Left lung (tissue), 10 donors: ENCODE measurements around the gene NOG. TPM values are rescaled to one million over a fixed set of nuclear protein-coding genes. Genes with fewer than 3 reads are reported as not detected.

ENCODE experiments used
- ATAC-seq: fragments of 200-7000 bp; cut with Tn5 transposase; one replicate; pipeline ENCODE4 v1.9.1; 2020; ENCODE audit warnings: moderate library complexity
- DNase-seq, 4 donors: peaks; one replicate each; pipeline ENCODE4 v3.0.0-alpha.2; 2013 to 2020
- H3K27ac ChIP-seq, 2 donors: fragments of 200-600 bp; sonication (generic) in 1 of 2; one replicate each; pipeline versions ENCODE4 v1.5.0 to v1.8.0; 2020 to 2021
- H3K27me3 ChIP-seq, 2 donors: fragments of 200-600 bp; sonication (generic) in 1 of 2; one replicate each; pipeline versions ENCODE4 v1.5.0 to v1.8.0; 2020 to 2021
- H3K36me3 ChIP-seq, 2 donors: fragments of 200-600 bp; sonication (generic) in 1 of 2; one replicate each; pipeline versions ENCODE4 v1.5.0 to v1.8.0; 2020 to 2021
- H3K4me1 ChIP-seq, 2 donors: fragments of 200-600 bp; one replicate each; pipeline ENCODE4 v1.8.0; 2021
- H3K4me3 ChIP-seq, 2 donors: fragments of 200-600 bp; sonication (generic) in 1 of 2; one replicate each; pipeline versions ENCODE4 v1.5.0 to v1.8.0; 2020 to 2021; ENCODE audit warnings: mild to moderate bottlenecking in 1 of 2
- H3K9me3 ChIP-seq, 2 donors: fragments of 200-600 bp; sonication (generic) in 1 of 2; one replicate each; pipeline versions ENCODE4 v1.5.0 to v1.8.0; 2020 to 2021
- intact Hi-C, 2 donors: fragments of 100-400 bp; cut with DNase I; formaldehyde crosslinking; loops; one replicate each; pipeline versions ENCODE4 v1.11.2 to v1.14.2; 2022
- polyA plus RNA-seq, 6 donors: library from polyadenylated mRNA; unstranded; fragments of 120-200 nt; gene quantifications; one replicate each; pipeline ENCODE4 v1.2.1, GENCODE V29; 2013; ENCODE audit not compliant: insufficient read length in 6 of 6
- total RNA-seq, 2 donors: library from RNA; stranded (reverse); fragmentation: NEBNext Ultra II Directional; extraction: Animal tissue kit (Norgen Biotek cat#: 25700); gene quantifications; one replicate each; pipeline ENCODE4 v1.2.1, GENCODE V29; 2021
- TF ChIP-seq, protein P1 (sequence below), 2 donors: fragments of 200-600 bp; sonication (generic) in 1 of 2; IDR thresholded peaks; one replicate each; pipeline versions ENCODE4 v1.5.0 to v1.8.0; 2021; ENCODE audit warnings: antibody characterized with exemption in 2 of 2
- donor health status: DM: no; HTN: yes; CAD: no.
- donor health status: DM: no; HTN: no; CAD: no.

NOG gene
- total and polyA plus RNA-seq, 8 donors: 0.55 to 2.2 (median 1.2) TPM

DNA sequence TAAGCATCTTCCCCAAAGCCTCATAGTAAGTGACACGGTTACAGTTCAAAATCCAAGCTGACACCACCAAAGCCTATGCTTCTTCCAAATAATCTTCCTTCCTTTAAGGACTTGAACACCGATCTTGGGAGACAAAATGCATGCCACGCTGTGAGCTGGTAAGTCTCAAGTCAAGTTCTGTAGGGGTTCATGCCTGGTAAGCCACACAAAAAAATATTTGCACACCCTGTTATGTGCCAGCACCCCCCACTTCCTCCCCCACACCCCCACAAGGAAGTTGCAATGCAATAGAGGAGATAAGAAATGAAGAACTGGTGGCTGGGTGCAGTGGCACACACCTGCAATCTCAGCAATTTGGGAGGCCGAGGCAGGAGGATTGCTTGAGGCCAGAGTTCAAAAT, 5.6 kb downstream of the NOG start:
- Histone ChIP-seq H3K27me3 (peaks cover 27 to 86% of the 10 kb centered on the region in 2 donors), H3K27ac (no peak overlapping the region), H3K36me3 (no peaks in the 10 kb centered on the region), H3K4me3 (no peak overlapping the region), H3K4me1 (peaks cover 13 to 32% of the 10 kb centered on the region in 2 donors), H3K9me3 (no peaks in the 10 kb centered on the region)
- no peak for DNase-seq
- intact Hi-C loops: loop anchor here in 1 of 2 donors (10.0 kb wide), 1 partner anchor 186 kb away; no protein-coding TSS in a partner anchor
- TF ChIP-seq, protein P1, sequence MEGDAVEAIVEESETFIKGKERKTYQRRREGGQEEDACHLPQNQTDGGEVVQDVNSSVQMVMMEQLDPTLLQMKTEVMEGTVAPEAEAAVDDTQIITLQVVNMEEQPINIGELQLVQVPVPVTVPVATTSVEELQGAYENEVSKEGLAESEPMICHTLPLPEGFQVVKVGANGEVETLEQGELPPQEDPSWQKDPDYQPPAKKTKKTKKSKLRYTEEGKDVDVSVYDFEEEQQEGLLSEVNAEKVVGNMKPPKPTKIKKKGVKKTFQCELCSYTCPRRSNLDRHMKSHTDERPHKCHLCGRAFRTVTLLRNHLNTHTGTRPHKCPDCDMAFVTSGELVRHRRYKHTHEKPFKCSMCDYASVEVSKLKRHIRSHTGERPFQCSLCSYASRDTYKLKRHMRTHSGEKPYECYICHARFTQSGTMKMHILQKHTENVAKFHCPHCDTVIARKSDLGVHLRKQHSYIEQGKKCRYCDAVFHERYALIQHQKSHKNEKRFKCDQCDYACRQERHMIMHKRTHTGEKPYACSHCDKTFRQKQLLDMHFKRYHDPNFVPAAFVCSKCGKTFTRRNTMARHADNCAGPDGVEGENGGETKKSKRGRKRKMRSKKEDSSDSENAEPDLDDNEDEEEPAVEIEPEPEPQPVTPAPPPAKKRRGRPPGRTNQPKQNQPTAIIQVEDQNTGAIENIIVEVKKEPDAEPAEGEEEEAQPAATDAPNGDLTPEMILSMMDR (IDR thresholded peaks at IDR 0.05): no peak
- no peak for ATAC-seq

DNA sequence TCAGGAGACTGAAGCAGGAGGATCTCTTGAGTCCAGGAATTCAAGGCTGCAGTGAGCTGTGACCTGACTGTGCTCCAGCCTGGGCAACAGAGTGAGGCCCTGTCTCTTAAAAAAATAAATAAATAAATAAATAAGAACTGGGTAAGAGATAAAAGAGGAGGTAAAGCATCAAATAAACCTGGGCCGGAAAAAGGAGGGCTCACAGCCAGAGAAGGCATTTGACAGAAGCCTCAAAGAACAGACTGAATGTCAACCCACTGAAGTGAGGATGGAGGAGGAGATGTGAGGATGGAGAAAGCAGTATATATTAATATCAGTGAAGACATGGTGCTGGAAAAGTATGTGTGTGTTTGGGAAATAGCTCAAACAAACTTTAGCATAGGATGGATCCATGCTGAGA, 6.1 kb downstream of the NOG start:
- H3K4me1 ChIP-seq: peaks cover 11 to 27% of the 10 kb centered on the region in 2 donors
- no peak overlapping the region for H3K27ac ChIP-seq
- DNase-seq (no peak), ATAC-seq (no peak)
- no peak overlapping the region for H3K4me3 ChIP-seq
- no peaks in the 10 kb centered on the region for H3K36me3 ChIP-seq
- H3K9me3 ChIP-seq: no peaks in the 10 kb centered on the region
- peaks cover 27 to 81% of the 10 kb centered on the region in 2 donors for H3K27me3 ChIP-seq
- TF ChIP-seq, protein P1 (IDR thresholded peaks at IDR 0.05): no peak
- intact Hi-C loops: loop anchor here in 1 of 2 donors (10.0 kb wide), 1 partner anchor 185 kb away; no protein-coding TSS in a partner anchor

DNA sequence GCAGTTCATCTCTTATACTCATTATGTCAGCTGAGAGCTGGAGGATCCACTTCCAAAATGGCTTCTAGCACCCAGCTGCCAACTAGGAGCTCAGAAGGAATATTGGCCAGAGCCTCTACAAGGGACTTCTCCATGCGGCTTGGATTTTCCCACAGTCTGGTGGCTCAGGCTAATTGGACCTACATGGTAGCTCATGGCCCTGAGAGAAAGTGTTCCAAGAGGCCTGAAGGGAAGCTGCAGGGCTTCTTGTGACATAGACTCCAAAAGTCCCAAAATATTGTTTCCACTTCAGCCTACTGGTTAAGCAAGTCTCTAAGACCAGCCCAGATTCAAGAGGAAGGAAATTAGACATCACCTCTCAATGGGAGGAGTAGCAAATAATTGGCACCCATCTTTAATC, 6.8 kb downstream of the NOG start:
- no peaks in the 10 kb centered on the region for H3K36me3 ChIP-seq
- H3K4me3 ChIP-seq: no peak overlapping the region
- DNase-seq (no peak), ATAC-seq (no peak)
- TF ChIP-seq, protein P1 (IDR thresholded peaks at IDR 0.05): no peak
- H3K9me3 ChIP-seq: no peaks in the 10 kb centered on the region
- H3K27ac ChIP-seq: no peak overlapping the region
- H3K4me1 ChIP-seq: peaks cover 6 to 21% of the 10 kb centered on the region in 2 donors
- H3K27me3 ChIP-seq: peaks cover 25 to 74% of the 10 kb centered on the region in 2 donors
- intact Hi-C loops: no loop called here

GRCh38 chr17:56601591-56601990, 8.1 kb downstream of the NOG start:
- Histone ChIP-seq H3K4me1 (peaks cover 6 to 14% of the 10 kb centered on the region in 2 donors), H3K27me3 (peaks cover 18 to 61% of the 10 kb centered on the region in 2 donors), H3K9me3 (no peaks in the 10 kb centered on the region), H3K36me3 (no peaks in the 10 kb centered on the region), H3K27ac (no peak overlapping the region), H3K4me3 (no peak overlapping the region)
- intact Hi-C loops: no loop called here
- DNase-seq (no peak), ATAC-seq (no peak)
- TF ChIP-seq, protein P1 (IDR thresholded peaks at IDR 0.05): no peak

DNA sequence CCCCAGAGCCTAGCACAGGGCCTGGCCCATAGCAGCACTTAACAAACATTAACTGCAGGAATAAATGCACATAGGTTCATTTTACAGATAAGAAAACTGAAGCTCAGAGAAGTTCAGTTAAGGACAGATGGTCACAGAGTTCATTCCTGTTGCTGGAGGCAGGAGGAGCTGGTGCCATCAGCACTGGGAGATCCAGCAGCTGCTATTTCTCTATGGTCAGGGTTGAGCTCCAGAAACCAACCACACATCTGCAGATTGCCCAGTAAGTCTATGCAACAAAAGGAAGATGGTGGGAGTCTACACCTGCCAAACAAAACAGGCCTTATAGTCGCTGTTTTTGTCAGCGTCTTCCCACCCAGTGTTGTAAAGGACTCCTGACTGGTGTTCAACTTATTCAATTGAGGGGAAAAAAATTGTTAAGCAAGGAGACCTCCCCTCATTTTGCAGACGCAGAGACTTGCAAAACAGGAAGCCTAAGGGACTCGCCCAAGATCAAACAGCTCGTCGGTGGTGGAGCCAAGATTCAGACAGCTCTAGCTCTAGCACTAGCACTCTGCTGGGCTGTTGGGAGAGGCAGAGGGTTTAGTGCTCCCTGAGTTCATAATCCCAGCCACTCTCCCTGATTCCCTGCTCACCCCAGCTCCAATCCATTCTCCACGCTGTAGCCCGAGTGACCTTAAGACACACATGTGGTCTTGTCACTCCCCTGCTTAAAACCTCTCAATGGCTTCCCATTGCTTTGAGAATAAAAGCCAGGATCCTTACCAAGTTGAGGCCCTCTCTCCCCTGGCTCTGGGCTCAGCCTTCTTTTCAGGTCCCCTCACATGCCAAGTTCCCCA, 9.0 kb downstream of the NOG start:
- H3K4me3 ChIP-seq: no peak overlapping the region
- H3K27me3 ChIP-seq: peaks cover 10 to 52% of the 10 kb centered on the region in 2 donors
- H3K27ac ChIP-seq: no peak overlapping the region
- ATAC-seq: no peak
- intact Hi-C loops: no loop called here
- DNase-seq: no peak
- TF ChIP-seq, protein P1 (IDR thresholded peaks at IDR 0.05): no peak
- H3K9me3 ChIP-seq: no peaks in the 10 kb centered on the region
- peaks cover 3 to 6% of the 10 kb centered on the region in 2 donors for H3K4me1 ChIP-seq
- no peaks in the 10 kb centered on the region for H3K36me3 ChIP-seq
